Right lobe of liver (tissue), 6 donors: ENCODE measurements around the gene TPRA1. TPM values are rescaled to one million over a fixed set of nuclear protein-coding genes. Genes with fewer than 3 reads are reported as not detected.

Experiments used
- ATAC-seq, 4 donors: fragments of 200-7000 bp; cut with Tn5 transposase; one replicate each; pipeline ENCODE4 v1.9.1; 2020; ENCODE audit warnings: mild to moderate bottlenecking in 4 of 4, moderate library complexity in 4 of 4
- DNase-seq, 3 donors: peaks; one replicate each; pipeline ENCODE4 v3.0.0-alpha.2; 2020
- H3K27ac ChIP-seq, 3 donors: fragments of 200-600 bp; one replicate each; pipeline ENCODE4 v1.8.0; 2022
- H3K27me3 ChIP-seq, 2 donors: fragments of 200-600 bp; one replicate each; pipeline ENCODE4 v1.8.0; 2022
- H3K36me3 ChIP-seq, 4 donors: fragments of 200-600 bp; sonication (generic) in 1 of 4; one replicate each; pipeline versions ENCODE4 v1.5.1 to v1.8.0; 2017 to 2022; ENCODE audit warnings: control low read depth in 1 of 4
- H3K4me1 ChIP-seq, 4 donors: fragments of 200-600 bp; sonication (generic) in 1 of 4; one replicate each; pipeline versions ENCODE4 v1.5.1 to v1.8.0; 2017 to 2022; ENCODE audit warnings: control low read depth in 1 of 4
- H3K4me3 ChIP-seq, 3 donors: fragments of 200-600 bp; one replicate each; pipeline ENCODE4 v1.8.0; 2022
- H3K9me3 ChIP-seq, 4 donors: fragments of 200-600 bp; sonication (generic) in 1 of 4; one replicate each; pipeline versions ENCODE4 v1.5.1 to v1.8.0; 2017 to 2022; ENCODE audit warnings: control low read depth in 1 of 4
- POLR2A ChIP-seq: fragments of 450-650 bp; IDR thresholded peaks from one replicate; pipeline ENCODE4 v1.6.1; 2017; ENCODE audit warnings: antibody characterized with exemption, mild to moderate bottlenecking
- WGBS: methylation state at CpG from one replicate; pipeline ENCODE4 v1.1.6; 2018; ENCODE audit warnings: low coverage, low lambda C conversion rate; ENCODE audit not compliant: insufficient coverage; ENCODE audit errors: missing lambda C conversion rate; 5-methylcytosine and 5-hydroxymethylcytosine counted together
- intact Hi-C, 2 donors: fragments of 100-400 bp; cut with DNase I; formaldehyde crosslinking; loops; one replicate each; pipeline versions ENCODE4 v1.11.2 to v1.14.1; 2022
- total RNA-seq, 6 experiments: library from RNA; depleted of rRNA in 2 of 6; stranded (reverse); fragments of >200 nt in 2 of 6; fragmentation: NEBNext Ultra II Directional in 3 of 6; extraction: Animal tissue kit (Norgen Biotek cat#: 25700) in 3 of 6; gene quantifications; one replicate each; pipeline versions ENCODE4 v1.1.0 to v1.2.4, GENCODE V29; 2016 to 2023
- TF ChIP-seq, protein P1 (sequence below), 4 donors: fragments of 200-600 bp in 3 of 4; fragments of 450-650 bp in 1 of 4; IDR thresholded peaks; one replicate each; pipeline versions ENCODE4 v1.5.1 to v1.8.0; 2016 to 2022; ENCODE audit warnings: antibody characterized with exemption in 4 of 4, mild to moderate bottlenecking in 2 of 4
- donor health status: DM: no; HTN: yes; CAD: no.
- donor health status: DM: no; HTN: no; CAD: no.
- donor health status: DM: no; HTN: no; CAD: no.
- donor health status: DM: no; HTN: yes; CAD: no.
- donor health status: DM: no; HTN: yes; CAD: no.

The TPRA1 gene
- total RNA-seq, 6 experiments from 2014 or later: 13.9 to 25.9 (median 23.3) TPM

DNA sequence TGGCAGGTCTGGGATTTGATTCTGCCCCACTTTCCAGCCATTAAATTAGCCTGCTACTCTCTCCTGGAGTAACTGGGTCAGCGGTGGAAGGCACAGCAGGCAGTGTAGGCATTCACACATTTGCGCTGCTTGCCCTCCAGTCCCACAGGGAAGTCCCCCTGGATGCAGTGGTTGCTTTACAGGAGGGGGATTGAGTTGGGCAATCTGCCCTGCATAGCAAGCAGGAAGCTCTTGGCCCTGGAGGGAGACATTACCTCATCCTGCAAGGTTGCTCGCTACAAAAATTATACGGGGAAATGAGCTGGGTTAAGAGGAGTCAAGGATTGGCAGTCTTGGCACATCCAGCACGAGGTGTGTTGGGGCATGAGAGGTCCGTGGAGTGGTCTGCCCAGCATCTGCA, 22.4 kb upstream of the TPRA1 start:
- TF ChIP-seq, protein P1, sequence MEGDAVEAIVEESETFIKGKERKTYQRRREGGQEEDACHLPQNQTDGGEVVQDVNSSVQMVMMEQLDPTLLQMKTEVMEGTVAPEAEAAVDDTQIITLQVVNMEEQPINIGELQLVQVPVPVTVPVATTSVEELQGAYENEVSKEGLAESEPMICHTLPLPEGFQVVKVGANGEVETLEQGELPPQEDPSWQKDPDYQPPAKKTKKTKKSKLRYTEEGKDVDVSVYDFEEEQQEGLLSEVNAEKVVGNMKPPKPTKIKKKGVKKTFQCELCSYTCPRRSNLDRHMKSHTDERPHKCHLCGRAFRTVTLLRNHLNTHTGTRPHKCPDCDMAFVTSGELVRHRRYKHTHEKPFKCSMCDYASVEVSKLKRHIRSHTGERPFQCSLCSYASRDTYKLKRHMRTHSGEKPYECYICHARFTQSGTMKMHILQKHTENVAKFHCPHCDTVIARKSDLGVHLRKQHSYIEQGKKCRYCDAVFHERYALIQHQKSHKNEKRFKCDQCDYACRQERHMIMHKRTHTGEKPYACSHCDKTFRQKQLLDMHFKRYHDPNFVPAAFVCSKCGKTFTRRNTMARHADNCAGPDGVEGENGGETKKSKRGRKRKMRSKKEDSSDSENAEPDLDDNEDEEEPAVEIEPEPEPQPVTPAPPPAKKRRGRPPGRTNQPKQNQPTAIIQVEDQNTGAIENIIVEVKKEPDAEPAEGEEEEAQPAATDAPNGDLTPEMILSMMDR (IDR thresholded peaks at IDR 0.05): no peak
- no peak for TF ChIP-seq POLR2A
- Histone ChIP-seq H3K27me3 (no peaks in the 10 kb centered on the region), H3K36me3 (peaks cover 0 to 5% (median 0%) of the 10 kb centered on the region in 4 donors), H3K27ac (peak overlapping the region in 1 of 3 donors; percentile 55), H3K9me3 (no peaks in the 10 kb centered on the region), H3K4me1 (peaks cover 0 to 16% (median 4%) of the 10 kb centered on the region in 4 donors), H3K4me3 (no peak overlapping the region)
- intact Hi-C loops: no loop called here
- ATAC-seq: peak in 3 of 4 donors; percentile 9 to 12 (median 10)
- peak in 1 of 3 donors; percentile 22 for DNase-seq
- 13% methylated on average over 3 of the region's 6 CpGs for WGBS

DNA sequence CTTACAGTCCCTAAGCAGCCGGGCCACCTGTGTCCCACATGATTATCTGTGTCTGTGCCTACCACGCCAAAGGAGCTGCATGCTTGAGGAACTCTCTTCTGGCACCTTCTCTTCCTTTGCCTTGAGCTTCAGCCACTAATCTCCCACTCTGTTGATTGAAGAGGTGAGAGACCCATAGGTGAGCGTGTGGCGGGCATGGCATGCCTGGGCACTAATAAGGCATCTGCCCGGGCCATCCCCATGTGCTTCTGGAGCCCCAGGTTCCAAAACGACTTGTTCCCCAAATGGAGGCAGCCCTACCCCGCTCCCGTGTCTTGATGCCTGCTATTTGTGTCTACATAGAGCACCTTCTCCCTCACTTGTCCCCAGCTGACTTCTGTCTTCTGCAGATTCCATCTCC, 20.7 kb upstream of the TPRA1 start:
- DNase-seq: peak in 1 of 3 donors; percentile 17
- intact Hi-C loops: no loop called here
- no peak for ATAC-seq
- Histone ChIP-seq H3K36me3 (peaks cover 0 to 5% (median 0%) of the 10 kb centered on the region in 4 donors), H3K4me3 (no peak overlapping the region), H3K4me1 (peaks cover 0 to 16% (median 4%) of the 10 kb centered on the region in 4 donors), H3K9me3 (no peaks in the 10 kb centered on the region), H3K27ac (no peak overlapping the region), H3K27me3 (no peaks in the 10 kb centered on the region)
- no peak for TF ChIP-seq POLR2A
- TF ChIP-seq, protein P1 (IDR thresholded peaks at IDR 0.05): no peak
- 100% methylated on average over 1 of the region's 8 CpGs for WGBS

DNA sequence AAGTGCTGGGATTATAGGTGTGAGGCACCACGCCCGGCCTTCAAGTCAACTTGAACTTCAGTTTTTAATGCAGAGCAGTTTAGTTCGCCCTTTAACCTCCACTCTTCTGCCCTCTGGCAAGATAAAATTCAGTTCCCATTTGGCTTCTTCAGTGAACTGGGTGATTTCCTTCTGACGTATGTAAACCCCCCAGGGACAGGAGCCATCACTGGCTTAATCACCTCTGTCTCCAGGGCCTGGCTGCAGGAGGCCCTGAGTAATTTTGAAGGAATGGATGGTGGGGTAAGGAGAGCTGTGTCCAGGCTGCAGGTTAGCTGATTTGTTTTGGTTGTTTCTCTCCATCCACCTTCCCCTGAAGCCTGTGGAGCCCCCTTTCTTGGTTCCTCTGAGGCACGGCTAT, 19.6 kb upstream of the TPRA1 start:
- WGBS: 80% methylated on average over 4 of the region's 5 CpGs
- ATAC-seq (no peak), DNase-seq (peak in 1 of 3 donors; percentile 10)
- no peak overlapping the region for H3K27ac ChIP-seq
- no peaks in the 10 kb centered on the region for H3K27me3 ChIP-seq
- H3K9me3 ChIP-seq: no peaks in the 10 kb centered on the region
- peaks cover 0 to 5% (median 0%) of the 10 kb centered on the region in 4 donors for H3K36me3 ChIP-seq
- intact Hi-C loops: no loop called here
- no peak overlapping the region for H3K4me3 ChIP-seq
- no peak for TF ChIP-seq POLR2A
- TF ChIP-seq, protein P1 (IDR thresholded peaks at IDR 0.05): no peak
- peaks cover 0 to 16% (median 4%) of the 10 kb centered on the region in 4 donors for H3K4me1 ChIP-seq

DNA sequence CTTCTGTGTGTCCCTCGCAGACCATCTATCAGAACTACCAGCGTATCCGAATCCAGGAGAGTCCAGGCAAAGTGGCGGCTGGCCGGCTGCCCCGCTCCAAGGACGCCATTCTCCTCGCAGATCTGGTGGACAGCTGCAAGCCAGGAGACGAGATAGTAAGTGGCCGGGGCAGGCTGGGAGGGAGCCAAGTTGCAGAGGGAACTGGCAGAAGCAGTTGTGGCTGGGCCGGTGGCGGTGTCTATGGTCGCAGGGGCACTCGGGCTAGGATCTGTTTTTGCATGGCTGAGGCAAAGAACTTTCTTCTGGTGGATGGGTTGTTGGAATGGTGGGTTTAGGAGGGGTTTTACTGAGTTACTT, 17.8 kb upstream of the TPRA1 start:
- Histone ChIP-seq H3K27ac (no peak overlapping the region), H3K36me3 (peaks cover 0 to 5% (median 0%) of the 10 kb centered on the region in 4 donors)
- WGBS: 80% methylated on average over 3 of the region's 14 CpGs

More for the DNA sequence above, 17.8 kb upstream of the TPRA1 start:
- TF ChIP-seq, protein P1 (IDR thresholded peaks at IDR 0.05): no peak
- no peak for TF ChIP-seq POLR2A
- H3K4me1 ChIP-seq: peaks cover 0 to 9% (median 4%) of the 10 kb centered on the region in 4 donors
- intact Hi-C loops: no loop called here
- H3K9me3 ChIP-seq: no peaks in the 10 kb centered on the region
- ATAC-seq (no peak), DNase-seq (peak in 1 of 3 donors; percentile 38)
- no peak overlapping the region for H3K4me3 ChIP-seq
- no peaks in the 10 kb centered on the region for H3K27me3 ChIP-seq
